ENCODE results near the gene NCAN. TPM values are rescaled to one million over a fixed set of nuclear protein-coding genes. Genes with fewer than 3 reads are reported as not detected.

NCAN gene
- total and polyA plus RNA-seq, 9 of the 15 experiments (the other 6 are each of a cell fraction or from before 2014, with no cell fraction given): 0.04 TPM; not detected in 8

- Histone ChIP-seq H2AFZ (ENCODE audit: low read depth, low read length) (no peak overlapping the region), H3K27me3 (ENCODE audit: control insufficient read depth in 2 of 2, insufficient read depth in 2 of 2, low read length in 2 of 2) (no peaks in the 10 kb centered on the region), H3K9ac (ENCODE audit: insufficient read depth in 1 of 2, low read depth in 2 of 2, low read length in 2 of 2) (peak overlapping the region in 1 of 2 experiments; percentile 84; a peak in 2 of 4 replicates), H3K9me3 (replicated peaks; ENCODE audit: control insufficient read depth, insufficient read depth, low read depth, low read length) (no peaks in the 10 kb centered on the region), H4K20me1 (replicated peaks; ENCODE audit: control insufficient read depth, insufficient read depth, low read length) (no peaks in the 10 kb centered on the region), H3K4me3 (no peak overlapping the region), H3K36me3 (ENCODE audit: control insufficient read depth, insufficient read depth, low read length) (peaks cover 33% of the 10 kb centered on the region; the same call in 1 of the 3 replicates), H3K4me1 (replicated peaks in 1 of 2; ENCODE audit: control insufficient read depth in 2 of 2, insufficient read depth in 2 of 2, low read length in 2 of 2) (peaks cover 12 to 31% of the 10 kb centered on the region in 2 experiments; a peak in 4 of 5 replicates), H3K4me2 (ENCODE audit: insufficient read depth, low read length) (peak overlapping the region; percentile 5; the same call in 1 of the 2 replicates), H3K9me1 (ENCODE audit: control insufficient read depth, insufficient read depth, low read length) (peaks cover 9% of the 10 kb centered on the region), H3K79me2 (ENCODE audit: control insufficient read depth, insufficient read depth, low read length) (no peaks in the 10 kb centered on the region), H3K27ac (ENCODE audit: extremely low read depth, low read depth, low read length) (no peak overlapping the region)
- ATAC-seq (peak; percentile 43), FAIRE-seq (peak; percentile 73), DNase-seq (ENCODE audit: extremely low read depth in 1 of 4, low spot score in 3 of 4) (peak; percentile 37 to 59 (median 52))
- POLR2A ChIA-PET: interaction anchor here (0.7 to 0.9 kb wide), 2 partner anchors 10 to 12 kb away, joined by 3 to 4 read pairs; partner anchors contain the start of genes BORCS8, MEF2B and RFXANK
- in situ Hi-C loops (cut with MboI): no loop called here
- 42% methylated on average over 17 of the region's 17 CpGs for WGBS (ENCODE audit: insufficient coverage, low coverage, missing lambda C conversion rate)
- CTCF ChIA-PET (ENCODE audit: low intra/inter-chr PET ratio): no interaction called here
- intact Hi-C loops (cut with micrococcal nuclease): no loop called here
- no TSS peak for BruUV-seq (replicated peaks)
- TF ChIP-seq JUND (IDR thresholded peaks at IDR 0.05; ENCODE audit: borderline replicate concordance, low read depth, low read length): no peak
- no peak for TF ChIP-seq JUND (tag; IDR thresholded peaks at IDR 0.05; ENCODE audit: borderline replicate concordance, low read depth, low read length)
- no peak for TF ChIP-seq SP1 (CRISPR knock-in tag; IDR thresholded peaks at IDR 0.05)
- no peak for TF ChIP-seq ZNF655 (CRISPR knock-in tag; IDR thresholded peaks at IDR 0.05)
- TF ChIP-seq EWSR1 (IDR thresholded peaks at IDR 0.05; ENCODE audit: borderline replicate concordance, low read depth, partially characterized antibody): no peak
- no peak for TF ChIP-seq PKNOX1 (IDR thresholded peaks at IDR 0.05)
- no peak for TF ChIP-seq HLTF (IDR thresholded peaks at IDR 0.05)
- TF ChIP-seq YY1 (IDR thresholded peaks at IDR 0.05; ENCODE audit: borderline replicate concordance in 1 of 3, control insufficient read depth in 1 of 3, extremely low read depth in 1 of 3, insufficient read depth in 3 of 3, insufficient read length in 1 of 3, insufficient replicate concordance in 2 of 3, low read depth in 1 of 3, low read length in 2 of 3): no peak
- no peak for TF ChIP-seq MCM3 (IDR thresholded peaks at IDR 0.05)
- TF ChIP-seq KLF6 (CRISPR knock-in tag; IDR thresholded peaks at IDR 0.05; ENCODE audit: borderline replicate concordance): no peak
- no peak for TF ChIP-seq ZNF583 (CRISPR knock-in tag; IDR thresholded peaks at IDR 0.05)
- no peak for TF ChIP-seq PCBP1 (IDR thresholded peaks at IDR 0.05; ENCODE audit: low read depth, low read length, poor library complexity, severe bottlenecking)
- TF ChIP-seq E2F6 (IDR thresholded peaks at IDR 0.05; ENCODE audit: borderline replicate concordance in 1 of 2, extremely low read depth in 1 of 2, insufficient read depth in 1 of 2, insufficient read length in 1 of 2, low read depth in 1 of 2, low read length in 1 of 2, poor library complexity in 1 of 2, severe bottlenecking in 1 of 2): peak in 1 of 2 experiments; percentile 29
Observed at GRCh38 chr19:19179548-19180441, 32.0 kb upstream of the NCAN start.

All from K562 (cell line).